Skeletal muscle satellite cell (primary cell): ENCODE results near the gene NPY.

ENCODE experiments used
- H3K27me3 ChIP-seq: 2 replicates; pipeline ENCODE4 v1.7.0; 2013; ENCODE audit warnings: low read length; ENCODE audit not compliant: control insufficient read depth, insufficient read depth
- H3K36me3 ChIP-seq: 2 replicates; pipeline ENCODE4 v1.7.0; 2013; ENCODE audit warnings: mild to moderate bottlenecking, control low read depth, low read length; ENCODE audit not compliant: insufficient read depth
- H3K4me1 ChIP-seq: 2 replicates; pipeline ENCODE4 v1.7.0; 2013; ENCODE audit warnings: low read length; ENCODE audit not compliant: control insufficient read depth, insufficient read depth
- H3K4me2 ChIP-seq: 2 replicates; pipeline ENCODE4 v1.7.0; 2013; ENCODE audit warnings: mild to moderate bottlenecking, low read length
- H3K4me3 ChIP-seq: 2 replicates; pipeline ENCODE4 v1.7.0; 2013; ENCODE audit warnings: low read length
- H3K9ac ChIP-seq: 2 replicates; pipeline ENCODE4 v1.7.0; 2013; ENCODE audit warnings: mild to moderate bottlenecking, low read depth, low read length, moderate library complexity
- H3K9me3 ChIP-seq: replicated peaks from 2 replicates; pipeline ENCODE4 v1.7.0; 2013; ENCODE audit warnings: mild to moderate bottlenecking, control low read depth, low read length

The NPY gene

DNA sequence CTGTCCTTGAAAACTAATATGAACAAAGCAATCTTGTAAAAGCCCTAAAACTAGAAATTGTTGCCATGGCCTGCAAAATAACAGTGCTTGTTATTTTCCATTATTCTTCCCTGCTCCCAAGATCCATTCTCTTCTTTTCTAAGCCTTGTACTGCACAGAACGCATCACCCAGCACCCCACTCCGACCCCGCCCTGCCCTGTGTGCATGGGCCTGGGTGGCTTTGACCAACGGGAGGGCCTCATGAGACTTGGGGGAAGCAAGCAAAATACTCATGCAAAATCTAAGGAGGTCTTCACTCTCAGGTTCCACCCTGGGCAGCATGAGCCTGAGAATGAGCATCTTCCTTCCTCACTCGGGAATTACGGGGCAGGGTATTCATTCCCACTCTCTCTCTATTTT lies 32.4 kb downstream of the NPY start:
- Histone ChIP-seq H3K4me3 (no peak overlapping the region), H3K9me3 (no peaks in the 10 kb centered on the region), H3K9ac (no peak overlapping the region), H3K4me1 (no peaks in the 10 kb centered on the region), H3K36me3 (no peaks in the 10 kb centered on the region), H3K4me2 (no peak overlapping the region), H3K27me3 (peaks cover 13% of the 10 kb centered on the region)

DNA sequence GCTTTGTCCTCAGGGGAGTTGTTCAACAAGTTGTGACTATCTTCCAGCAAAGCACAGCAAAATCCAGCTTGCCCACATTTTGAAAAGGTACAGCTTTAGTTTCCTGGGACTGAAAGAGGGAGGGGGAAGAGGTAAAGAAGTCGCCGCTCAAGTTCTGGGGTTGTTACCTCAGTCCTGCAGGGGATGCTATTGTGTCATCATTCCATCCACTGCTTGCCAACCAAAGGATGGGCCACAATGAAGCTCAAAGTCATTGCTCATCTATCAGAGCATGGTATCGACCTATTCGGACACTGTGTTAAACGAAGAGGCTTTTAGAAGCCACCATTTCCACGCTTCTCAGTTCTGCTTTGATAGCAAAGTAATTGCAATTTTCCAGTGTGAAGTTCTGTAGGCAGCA lies 34.3 kb downstream of the NPY start:
- H3K9ac ChIP-seq, result no peak overlapping the region
- H3K4me1 ChIP-seq, result no peaks in the 10 kb centered on the region
- peaks cover 9% of the 10 kb centered on the region for H3K27me3 ChIP-seq
- no peak overlapping the region for H3K4me3 ChIP-seq
- no peaks in the 10 kb centered on the region for H3K36me3 ChIP-seq
- H3K4me2 ChIP-seq, result no peak overlapping the region
- no peaks in the 10 kb centered on the region for H3K9me3 ChIP-seq

DNA sequence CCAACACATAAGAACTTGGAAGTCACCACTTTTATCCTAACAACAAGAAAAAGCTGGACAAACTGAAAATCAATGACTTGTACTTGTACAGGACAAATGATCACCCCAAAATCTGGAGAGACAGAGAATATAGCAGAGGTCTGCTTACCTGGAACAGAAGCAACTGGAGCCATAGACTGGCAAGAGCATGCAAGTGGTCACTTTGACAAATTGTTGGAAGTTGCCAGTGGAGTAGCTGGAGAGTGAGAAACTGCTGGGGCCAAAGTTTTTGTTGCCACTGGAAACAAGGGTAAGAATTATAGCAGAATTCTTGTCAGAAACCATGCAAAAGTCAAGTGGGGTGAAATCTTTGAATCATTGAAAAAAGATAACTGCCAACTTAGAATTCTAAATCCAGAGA lies 35.2 kb downstream of the NPY start:
- Histone ChIP-seq H3K4me1 (no peaks in the 10 kb centered on the region), H3K4me3 (no peak overlapping the region), H3K4me2 (no peak overlapping the region), H3K9me3 (no peaks in the 10 kb centered on the region), H3K9ac (no peak overlapping the region), H3K27me3 (peaks cover 9% of the 10 kb centered on the region), H3K36me3 (no peaks in the 10 kb centered on the region)

DNA sequence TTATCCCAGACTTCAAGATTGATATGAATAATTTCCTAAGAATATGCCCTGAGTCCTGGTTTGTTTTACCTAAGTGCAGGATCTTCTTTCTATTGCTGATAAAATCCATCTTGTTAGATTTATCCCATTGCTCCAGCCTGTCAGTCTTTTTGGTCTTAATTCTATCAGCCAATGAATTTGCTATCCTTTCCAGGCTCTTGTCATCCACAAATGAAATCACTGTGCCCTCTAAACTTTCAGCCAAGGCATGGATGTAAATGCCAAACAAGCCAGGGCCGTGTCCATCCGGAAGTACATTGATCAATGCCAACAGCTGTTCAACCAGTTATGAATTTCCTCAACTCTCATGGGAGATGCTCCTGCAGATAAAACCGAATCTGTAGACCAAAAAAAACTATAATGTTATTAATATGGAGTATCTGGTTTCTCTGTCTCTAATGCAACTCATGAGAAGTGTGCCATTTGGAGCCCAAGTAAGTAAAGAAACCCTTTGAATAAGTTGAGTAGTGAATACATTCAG lies 40.0 kb downstream of the NPY start:
- Histone ChIP-seq H3K9me3 (no peaks in the 10 kb centered on the region), H3K4me3 (no peak overlapping the region), H3K36me3 (no peaks in the 10 kb centered on the region), H3K4me2 (no peak overlapping the region), H3K4me1 (no peaks in the 10 kb centered on the region), H3K9ac (no peak overlapping the region), H3K27me3 (peaks cover 5% of the 10 kb centered on the region)

DNA sequence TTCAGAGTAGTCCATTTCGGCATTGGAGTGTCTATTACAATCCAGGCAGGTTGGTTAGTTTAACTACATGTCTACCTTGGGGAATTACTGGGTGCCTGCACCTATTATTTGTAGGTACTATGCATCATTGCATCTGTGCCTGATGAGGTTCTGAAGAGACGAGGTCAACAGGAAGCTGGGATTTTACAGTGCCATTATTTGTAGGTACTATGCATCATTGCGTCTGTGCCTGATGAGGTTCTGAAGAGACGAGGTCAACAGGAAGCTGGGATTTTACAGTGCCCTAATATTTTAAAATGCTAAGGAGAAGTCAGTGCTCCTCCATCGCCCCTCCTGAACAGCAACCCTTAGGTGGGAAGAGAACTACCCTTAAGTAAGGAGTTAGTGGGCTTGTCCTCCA lies 41.7 kb downstream of the NPY start:
- Histone ChIP-seq H3K36me3 (no peaks in the 10 kb centered on the region), H3K4me1 (no peaks in the 10 kb centered on the region), H3K9me3 (no peaks in the 10 kb centered on the region), H3K27me3 (peaks cover 2% of the 10 kb centered on the region), H3K4me2 (no peak overlapping the region), H3K9ac (no peak overlapping the region), H3K4me3 (no peak overlapping the region)

DNA sequence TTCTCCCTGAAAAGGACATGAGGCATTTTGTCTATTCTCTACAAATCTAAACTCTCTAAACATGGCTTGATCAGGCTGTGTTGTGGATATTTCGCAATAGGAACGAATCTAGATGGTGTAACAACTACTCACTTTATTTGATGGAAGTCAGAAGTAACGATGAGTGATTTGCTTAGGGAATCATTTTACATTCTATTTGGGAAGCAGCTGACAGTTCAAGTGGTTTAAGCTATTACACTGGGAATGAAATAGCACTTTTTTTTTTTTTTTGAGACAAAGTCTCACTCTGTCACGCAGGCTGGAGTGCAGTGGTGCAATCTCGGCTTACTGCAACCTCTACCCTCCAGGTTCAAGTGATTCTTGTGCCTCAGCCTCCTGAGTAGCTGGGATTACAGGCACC lies 44.1 kb downstream of the NPY start:
- no peak overlapping the region for H3K4me2 ChIP-seq
- no peaks in the 10 kb centered on the region for H3K36me3 ChIP-seq
- H3K4me3 ChIP-seq, result no peak overlapping the region
- H3K9ac ChIP-seq, result no peak overlapping the region
- H3K4me1 ChIP-seq, result no peaks in the 10 kb centered on the region
- H3K9me3 ChIP-seq, result no peaks in the 10 kb centered on the region
- H3K27me3 ChIP-seq, result no peaks in the 10 kb centered on the region

DNA sequence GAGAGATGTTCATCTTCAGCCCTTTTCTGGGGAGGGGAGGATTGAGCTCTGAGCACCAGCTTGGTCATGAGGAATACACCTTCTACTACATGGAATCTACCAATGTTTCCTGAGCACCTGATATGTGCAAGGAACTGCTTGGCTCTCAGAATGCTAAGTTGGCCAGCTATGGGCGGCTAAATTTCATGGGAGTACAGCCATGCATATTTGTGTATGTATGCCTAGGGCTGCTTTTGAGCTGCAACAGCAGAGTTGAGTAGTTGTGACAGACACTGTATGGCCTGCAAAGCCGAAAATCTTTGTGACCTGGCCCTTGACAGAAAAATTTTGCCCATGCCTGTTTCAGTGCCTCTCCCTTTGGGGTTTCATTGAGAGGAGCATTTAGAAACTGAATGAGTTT lies 44.9 kb downstream of the NPY start:
- Histone ChIP-seq H3K4me1 (no peaks in the 10 kb centered on the region), H3K4me3 (no peak overlapping the region), H3K27me3 (no peaks in the 10 kb centered on the region), H3K4me2 (no peak overlapping the region), H3K9me3 (no peaks in the 10 kb centered on the region), H3K9ac (no peak overlapping the region), H3K36me3 (no peaks in the 10 kb centered on the region)

DNA sequence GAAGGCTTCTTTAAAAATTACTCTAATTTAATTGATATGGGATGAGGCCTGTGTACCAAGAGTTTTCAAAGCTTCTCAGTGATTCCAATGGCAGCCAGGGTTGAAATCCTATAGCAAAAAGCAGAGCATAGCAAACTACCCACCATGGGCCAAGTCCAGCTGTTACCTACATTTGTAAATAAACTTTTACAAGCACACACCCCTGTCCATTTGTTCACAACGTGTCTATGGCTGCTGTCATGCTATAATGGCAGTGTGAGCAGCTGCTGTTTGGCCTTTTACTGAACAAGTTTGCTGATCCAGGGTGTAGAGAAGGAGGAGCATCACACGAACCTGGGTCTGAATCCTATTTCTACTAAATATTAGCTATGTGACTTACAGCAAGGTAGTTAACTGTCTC lies 50.0 kb downstream of the NPY start:
- Histone ChIP-seq H3K4me3 (no peak overlapping the region), H3K9ac (no peak overlapping the region), H3K4me2 (no peak overlapping the region), H3K27me3 (no peaks in the 10 kb centered on the region), H3K4me1 (no peaks in the 10 kb centered on the region), H3K9me3 (no peaks in the 10 kb centered on the region), H3K36me3 (no peaks in the 10 kb centered on the region)

DNA sequence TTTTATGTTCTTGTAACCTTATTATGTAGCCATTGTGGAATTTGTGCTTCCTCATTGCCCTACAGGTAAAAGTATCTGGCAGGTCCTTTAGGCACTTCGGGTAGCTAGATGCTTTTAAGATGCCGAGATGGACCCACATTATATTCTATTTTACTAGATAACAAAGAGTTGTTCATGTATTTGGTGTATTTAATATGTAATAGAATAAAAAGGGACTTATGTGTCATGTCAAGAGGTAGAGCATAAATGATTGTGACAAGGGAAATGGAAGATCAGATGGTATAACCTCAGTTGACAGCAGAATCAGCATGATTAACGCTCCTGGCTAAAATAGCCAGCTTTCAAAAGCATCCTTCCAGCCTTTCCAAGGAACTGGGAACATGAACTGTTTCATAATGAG lies 50.6 kb downstream of the NPY start:
- H3K9me3 ChIP-seq, result no peaks in the 10 kb centered on the region
- H3K4me1 ChIP-seq, result no peaks in the 10 kb centered on the region
- H3K27me3 ChIP-seq, result no peaks in the 10 kb centered on the region
- H3K4me3 ChIP-seq, result no peak overlapping the region
- no peak overlapping the region for H3K4me2 ChIP-seq
- H3K9ac ChIP-seq, result no peak overlapping the region
- no peaks in the 10 kb centered on the region for H3K36me3 ChIP-seq

DNA sequence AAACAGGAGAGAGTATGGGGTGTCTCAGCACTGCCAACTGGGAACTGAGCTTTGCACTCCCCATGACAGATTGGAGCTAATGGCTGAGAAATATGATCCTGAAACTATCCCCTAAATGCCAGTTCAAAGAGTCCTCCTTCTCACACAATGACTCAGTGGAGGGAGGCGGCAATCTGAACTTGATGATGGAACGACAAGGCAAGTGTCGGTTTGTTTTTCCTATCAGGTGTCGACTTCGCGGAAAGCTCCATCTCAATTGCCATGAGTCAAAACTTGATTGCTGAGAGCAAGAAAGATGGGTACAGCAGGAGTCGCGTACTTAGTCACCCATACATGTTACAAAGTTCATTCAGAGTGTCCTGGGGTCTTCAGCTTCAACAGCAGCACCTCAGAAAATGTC lies 52.5 kb downstream of the NPY start:
- no peaks in the 10 kb centered on the region for H3K9me3 ChIP-seq
- no peak overlapping the region for H3K4me3 ChIP-seq
- peaks cover 3% of the 10 kb centered on the region for H3K27me3 ChIP-seq
- H3K4me2 ChIP-seq, result no peak overlapping the region
- no peaks in the 10 kb centered on the region for H3K4me1 ChIP-seq
- no peak overlapping the region for H3K9ac ChIP-seq
- no peaks in the 10 kb centered on the region for H3K36me3 ChIP-seq

DNA sequence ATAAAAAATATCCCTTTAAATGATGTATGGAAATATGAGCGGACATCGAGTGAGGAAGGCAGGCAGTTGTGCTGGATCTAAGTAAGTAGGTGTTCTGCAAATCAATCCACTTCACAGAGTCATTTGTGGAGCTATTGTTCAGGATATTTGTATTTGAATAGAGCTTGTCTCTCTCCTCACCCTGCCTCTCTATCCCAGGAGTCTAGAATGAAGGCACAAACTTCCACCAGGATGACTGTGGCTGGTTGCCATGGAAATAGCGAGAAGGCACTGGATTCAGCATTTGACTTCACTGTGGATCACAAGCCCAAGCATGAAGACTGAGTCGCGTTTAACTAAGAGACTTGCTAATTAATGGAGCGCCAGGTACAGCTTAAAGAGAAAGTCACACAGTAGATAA lies 53.2 kb downstream of the NPY start:
- Histone ChIP-seq H3K27me3 (peaks cover 3% of the 10 kb centered on the region), H3K9ac (no peak overlapping the region), H3K4me3 (no peak overlapping the region), H3K36me3 (no peaks in the 10 kb centered on the region), H3K9me3 (no peaks in the 10 kb centered on the region), H3K4me1 (no peaks in the 10 kb centered on the region), H3K4me2 (no peak overlapping the region)

DNA sequence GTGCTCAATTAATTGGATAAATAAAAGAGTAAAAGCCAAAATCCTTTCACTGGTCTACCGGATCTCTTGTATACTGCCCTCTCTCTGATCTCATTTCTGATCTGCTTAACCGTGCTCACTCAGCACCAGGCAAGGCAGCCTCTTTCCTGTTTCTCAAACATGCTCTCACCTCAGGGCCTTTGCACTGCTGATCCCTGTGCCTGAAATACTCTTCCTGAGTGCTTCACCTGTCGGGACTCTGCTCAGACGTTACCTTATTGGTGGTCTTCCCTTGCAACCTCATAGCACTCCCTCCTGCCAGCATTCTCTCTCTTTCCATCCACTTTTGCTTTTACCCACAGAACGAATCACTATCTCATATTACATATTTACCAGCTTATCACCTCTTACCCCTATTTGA lies 55.6 kb downstream of the NPY start:
- H3K4me2 ChIP-seq, result no peak overlapping the region
- H3K4me1 ChIP-seq, result no peaks in the 10 kb centered on the region
- no peak overlapping the region for H3K4me3 ChIP-seq
- no peak overlapping the region for H3K9ac ChIP-seq
- peaks cover 3% of the 10 kb centered on the region for H3K27me3 ChIP-seq
- H3K9me3 ChIP-seq, result no peaks in the 10 kb centered on the region
- no peaks in the 10 kb centered on the region for H3K36me3 ChIP-seq
